HG03135 (cell line): ENCODE measurements around the gene LTBP2.

Source experiments
- ATAC-seq: cut with Tn5 transposase; IDR thresholded peaks from one replicate; pipeline ENCODE4 v1.9.1; 2021; ENCODE audit warnings: mild to moderate bottlenecking, moderate library complexity; ENCODE audit not compliant: unreplicated experiment

Gene LTBP2

DNA sequence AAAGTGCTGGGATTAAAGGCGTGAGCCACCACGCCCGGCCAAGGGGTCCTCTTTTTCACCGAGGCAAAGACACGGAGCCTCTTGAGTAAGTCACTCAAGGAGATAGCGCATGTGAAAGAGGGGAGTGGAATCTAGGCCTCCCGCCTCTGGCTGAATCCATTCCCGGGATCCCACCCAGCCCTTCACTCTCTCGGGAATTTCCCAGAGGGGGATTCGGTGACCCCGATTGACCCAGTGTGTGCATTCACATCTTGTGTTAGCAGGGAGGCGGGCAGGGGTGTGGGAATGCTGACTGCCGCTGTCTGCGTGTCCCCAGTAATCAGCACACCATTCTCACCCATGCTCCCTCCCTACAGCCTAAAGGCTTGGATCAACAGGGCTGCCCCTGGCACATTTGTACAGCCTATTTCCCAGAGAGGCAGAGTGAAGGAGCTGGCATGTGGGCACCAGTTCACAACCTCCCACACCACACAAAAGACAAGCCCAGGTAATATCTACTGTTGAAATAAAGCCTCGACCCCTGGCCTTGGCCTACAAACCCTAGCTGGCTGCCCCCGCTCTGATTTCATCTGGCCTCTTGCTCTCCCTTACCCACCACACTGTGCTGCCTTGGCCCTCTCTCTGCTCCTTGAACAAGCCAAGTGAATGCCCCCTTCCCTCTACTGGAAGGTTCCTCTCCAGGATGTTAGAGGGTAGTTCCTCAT is 1.3 kb upstream of the LTBP2 start:
- no peak for ATAC-seq

DNA sequence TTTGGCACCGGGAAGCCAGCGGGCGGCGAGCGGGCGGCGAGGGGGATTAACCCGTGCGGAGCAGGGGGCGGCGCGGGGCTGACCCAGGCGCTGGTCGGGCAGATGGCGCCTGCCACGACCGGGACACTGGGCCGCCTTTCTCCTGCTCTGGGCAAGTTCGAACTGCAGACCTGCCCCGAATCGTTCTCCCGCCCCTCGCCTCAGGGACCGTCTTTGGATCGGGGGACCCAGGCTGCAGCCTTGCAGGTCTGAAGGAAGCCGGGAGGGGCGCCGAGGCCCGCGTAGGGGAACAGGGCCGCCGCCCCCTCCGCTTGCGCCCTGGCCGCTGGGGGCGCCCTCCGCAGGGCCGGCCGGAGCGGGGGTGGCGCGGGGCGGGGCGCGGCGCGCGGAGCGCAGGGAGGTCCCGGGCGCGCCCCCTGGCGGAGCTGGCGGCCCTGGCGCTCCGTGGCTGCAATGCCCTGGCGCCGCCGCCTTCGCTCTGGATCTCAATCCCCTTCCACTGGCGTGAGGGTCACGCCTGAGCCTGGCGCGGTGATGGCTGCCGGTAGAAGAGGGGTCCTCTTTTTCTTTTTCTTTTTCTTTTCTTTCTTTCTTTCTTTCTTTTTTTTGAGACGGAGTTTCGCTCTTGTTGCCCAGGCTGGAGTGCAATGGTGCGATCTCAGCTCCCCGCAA is 449 bp upstream of the LTBP2 start:
- peak; percentile 73 for ATAC-seq

DNA sequence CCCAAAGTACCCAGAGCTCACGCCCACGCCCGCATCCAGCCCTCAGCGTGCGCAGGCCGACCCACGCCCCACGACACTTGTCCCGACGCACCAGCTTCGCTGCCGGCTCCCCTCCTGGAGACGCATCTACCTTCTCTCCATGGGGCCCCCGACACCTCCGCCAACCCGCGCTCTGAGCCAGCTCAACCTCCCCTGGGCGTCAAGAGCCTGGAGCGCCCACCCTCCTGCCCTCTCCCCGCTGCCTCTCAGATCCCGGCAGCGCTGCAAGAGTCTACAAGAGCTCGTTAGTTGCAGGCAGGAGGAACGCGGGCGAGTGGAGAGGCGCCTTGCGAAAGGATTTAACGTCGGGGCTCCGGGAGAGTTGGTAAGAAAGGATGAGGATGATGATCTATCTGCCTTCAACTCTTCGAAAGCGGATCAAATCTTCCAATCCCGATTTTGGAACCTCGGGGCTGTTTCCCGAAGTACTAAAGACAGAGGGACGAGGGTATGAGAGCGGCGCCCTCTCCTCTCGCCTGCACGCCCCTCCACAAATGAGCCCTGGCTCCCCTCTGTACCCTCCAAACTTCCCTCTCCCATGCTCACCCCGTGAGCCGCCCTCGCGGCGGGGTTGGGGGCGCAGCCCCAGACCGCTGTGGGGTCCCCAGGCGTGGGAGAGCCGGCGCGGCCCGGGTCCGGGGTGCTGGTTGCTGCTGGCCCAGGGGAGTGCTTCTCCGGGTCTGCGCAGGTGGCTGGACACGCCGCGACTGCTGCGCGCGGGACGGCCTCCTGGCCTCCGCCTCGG is 979 bp downstream of the LTBP2 start:
- no peak for ATAC-seq

DNA sequence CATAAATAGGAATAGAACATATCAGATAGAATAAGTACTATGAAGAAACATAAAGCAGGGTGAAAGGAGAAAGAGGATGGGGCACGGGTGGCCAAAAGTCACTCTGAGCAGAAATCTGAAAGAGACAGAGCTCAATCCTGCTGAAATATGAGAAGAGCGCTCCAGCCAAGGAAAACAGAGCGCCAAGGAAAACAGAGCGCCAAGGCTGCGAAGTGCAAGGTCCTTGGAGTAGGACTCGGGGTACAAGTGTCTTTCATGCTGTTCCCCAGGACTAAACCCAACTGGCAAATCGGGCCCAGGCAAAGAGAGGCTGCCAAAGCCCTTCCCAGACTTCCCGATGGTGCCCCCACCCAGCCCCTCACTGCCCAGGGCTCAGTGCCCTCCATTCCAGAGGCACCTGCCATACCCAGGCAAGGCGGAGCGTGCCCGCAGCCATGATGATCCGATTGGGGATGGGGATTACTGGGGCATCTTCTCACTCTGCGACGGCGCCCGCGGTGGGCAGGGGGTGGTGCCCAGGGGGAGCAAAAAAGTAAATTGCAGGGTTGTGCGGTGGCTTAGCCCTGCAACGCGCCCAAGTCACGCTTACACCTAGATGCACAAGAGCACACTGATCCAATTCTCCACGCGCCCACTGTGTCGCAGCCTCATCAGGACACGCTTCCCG is 1.7 kb downstream of the LTBP2 start:
- ATAC-seq: no peak

DNA sequence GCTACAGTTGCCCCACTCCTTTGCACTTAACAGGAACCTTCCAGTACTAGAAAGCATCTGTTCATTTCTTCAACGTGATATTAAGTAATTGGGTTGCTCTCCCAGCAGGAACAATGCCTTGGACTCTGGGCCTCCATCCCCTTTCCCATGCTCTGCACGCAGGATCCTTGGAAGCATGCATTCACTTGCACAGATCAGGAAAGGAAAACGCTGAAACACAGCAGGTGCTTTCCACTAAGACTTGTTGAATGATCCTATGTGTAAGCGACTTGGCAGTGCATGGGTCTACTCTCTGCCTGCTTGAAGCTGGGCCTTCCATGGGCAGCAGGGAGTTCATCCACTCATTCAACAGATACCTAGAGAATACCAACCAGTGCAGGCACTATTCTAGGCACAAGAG is 2.3 kb downstream of the LTBP2 start:
- ATAC-seq: no peak

DNA sequence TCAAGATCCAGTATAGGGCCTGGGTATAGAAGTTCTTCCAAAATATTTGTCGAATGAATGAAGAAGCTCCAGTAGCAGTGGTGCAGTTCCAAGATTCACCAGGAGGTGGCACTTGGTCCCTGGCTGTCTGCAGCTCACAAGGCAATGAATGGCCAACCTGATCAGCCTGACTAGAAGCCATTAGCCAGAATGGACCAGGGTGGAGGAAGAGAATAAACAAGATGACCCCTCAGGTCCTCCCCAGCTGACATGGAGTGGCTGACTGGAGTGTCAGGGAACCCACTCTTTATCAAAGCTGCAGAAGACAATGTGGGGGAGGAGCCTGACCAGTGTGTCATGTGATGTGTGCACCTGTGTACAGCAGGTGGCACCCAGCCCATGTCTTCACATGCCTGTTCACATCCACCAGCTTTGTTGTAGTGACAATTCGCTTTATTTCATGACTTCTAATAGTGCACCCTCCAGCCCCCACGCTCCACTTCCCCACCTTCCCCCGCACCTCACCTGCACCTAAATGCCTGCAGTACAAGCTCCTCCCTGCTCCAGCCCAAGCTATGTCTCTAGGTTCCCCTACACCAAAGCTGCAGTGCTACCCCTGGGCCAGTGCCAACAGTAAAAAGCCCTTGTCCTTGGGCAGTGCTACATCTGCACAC is 3.0 kb downstream of the LTBP2 start:
- no peak for ATAC-seq

DNA sequence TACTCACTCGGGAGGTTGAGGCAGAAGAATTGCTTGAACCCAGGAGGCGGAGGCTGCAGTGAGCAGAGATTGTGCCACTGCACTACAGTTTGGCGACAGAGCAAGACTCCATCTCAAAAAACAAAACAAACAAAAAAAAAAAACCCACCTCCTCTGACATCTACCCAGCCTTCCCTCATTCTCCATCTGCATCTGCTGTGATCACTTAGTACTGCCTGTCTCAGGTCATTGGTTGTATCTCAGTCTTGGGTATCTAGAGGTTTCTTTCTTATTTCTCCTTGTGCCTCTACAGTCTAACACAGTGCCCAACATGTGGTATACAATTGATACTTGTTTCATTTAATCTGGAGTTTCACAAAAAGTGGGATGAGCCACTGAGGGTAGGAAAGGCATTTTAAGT is 5.3 kb downstream of the LTBP2 start:
- no peak for ATAC-seq

DNA sequence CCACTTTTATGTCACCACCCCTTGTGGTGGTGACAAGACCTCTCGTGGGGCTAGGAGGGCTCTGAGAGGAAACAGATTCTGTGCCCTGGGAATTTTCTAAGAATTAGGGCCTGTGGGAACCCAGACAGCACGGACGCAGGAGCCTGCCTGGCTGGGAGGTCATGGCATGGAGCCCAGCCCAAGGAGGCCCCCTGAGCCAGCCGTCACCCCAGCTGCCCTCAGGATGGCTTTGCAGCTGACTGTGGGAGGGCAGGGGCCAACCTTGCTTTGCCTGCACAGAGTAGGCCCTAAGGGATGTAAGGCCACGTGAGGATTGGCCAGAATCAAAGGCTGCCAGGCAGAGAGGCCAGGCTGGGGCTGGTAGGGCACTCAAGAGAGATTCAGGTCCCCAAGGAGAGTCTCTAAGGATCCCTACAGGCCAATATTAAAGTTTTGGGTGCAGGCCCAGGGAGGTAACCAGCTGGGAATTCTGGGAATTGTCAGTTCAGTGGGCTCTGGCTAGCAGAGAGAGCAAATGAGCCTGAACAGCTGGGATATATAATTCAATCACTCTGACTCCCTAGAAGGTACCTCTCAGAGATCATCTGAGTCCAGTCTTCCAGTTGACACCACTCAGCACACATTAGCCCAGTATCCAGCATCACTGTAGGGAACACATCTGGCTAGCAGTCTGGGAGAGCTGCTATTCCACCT is 6.4 kb downstream of the LTBP2 start:
- ATAC-seq: no peak

DNA sequence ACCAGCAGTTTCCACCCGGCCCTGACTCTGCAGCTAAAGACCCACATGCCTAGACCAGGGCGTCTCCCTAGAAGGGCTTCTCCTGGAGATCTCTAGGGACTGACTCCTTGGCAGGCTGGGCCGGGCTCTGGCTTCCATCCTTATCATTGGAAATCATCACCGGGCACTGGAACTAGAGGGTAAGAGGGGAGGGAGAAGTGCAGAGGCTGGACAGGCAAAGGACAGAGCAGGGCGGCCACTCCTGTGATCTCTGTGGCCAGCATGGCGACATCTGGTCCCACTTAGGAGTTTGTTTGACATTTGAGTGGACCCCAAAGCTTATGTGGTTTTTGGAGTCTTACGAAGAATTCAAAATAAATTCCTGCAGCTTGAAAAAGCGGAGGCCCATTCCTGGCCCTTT is 7.1 kb downstream of the LTBP2 start:
- no peak for ATAC-seq

DNA sequence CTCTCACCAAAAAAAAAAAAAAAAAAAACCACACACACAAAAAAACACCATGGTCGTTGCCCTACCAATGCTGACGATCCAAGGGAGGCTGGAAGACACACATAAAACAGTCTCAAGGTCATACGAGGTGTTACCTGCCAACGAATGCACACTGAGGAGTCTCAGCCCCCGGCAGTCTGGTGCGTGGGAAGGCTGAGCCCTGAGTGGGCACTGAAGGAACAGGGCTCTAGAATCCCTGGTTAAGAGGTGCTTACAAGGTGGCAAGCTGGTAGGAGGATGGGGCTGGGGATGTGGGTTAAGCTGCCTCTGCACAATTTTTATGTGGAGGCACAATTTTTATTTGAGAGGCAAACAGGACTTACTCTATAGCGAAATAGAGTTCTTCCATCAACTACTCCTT is 7.9 kb downstream of the LTBP2 start:
- no peak for ATAC-seq

DNA sequence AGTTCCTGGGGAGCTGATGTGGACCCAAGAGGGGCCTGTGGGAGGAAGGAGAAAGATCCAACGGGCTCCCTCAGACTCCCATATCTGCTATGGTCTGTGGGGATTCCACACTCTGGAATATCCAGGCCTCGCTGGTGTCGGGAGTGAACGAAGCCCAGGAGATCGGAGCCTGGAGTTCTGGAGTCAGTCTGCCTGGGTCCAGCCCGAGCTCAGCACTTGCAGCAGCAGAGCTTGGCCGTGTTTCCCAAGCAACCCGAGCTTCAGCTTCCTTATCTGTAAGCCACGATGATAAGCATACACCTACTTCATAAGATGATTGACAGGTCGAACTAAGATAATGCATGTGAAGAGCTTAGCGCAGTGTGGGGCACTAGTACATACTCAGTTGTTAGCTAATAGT is 10.1 kb downstream of the LTBP2 start:
- ATAC-seq: no peak

DNA sequence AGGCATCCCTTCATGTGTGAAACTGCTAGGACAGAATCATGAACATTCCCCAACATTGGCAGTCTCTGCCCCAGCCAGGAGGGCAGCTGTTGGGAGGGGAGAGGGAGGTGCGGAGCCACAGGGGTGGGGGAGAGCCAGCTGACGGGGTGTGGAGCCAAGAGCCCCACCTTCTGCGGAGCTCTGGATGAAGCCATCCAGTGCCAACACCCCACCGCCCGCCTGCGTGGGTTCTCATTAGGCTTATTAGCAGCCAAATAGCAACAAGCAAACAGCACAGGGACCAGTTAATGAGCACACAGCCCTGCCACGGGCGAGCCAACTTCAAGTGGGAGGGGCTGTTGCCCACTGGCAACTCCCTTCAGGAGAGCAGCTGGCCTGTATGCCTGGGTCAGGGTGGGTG is 12.1 kb downstream of the LTBP2 start:
- ATAC-seq: no peak

DNA sequence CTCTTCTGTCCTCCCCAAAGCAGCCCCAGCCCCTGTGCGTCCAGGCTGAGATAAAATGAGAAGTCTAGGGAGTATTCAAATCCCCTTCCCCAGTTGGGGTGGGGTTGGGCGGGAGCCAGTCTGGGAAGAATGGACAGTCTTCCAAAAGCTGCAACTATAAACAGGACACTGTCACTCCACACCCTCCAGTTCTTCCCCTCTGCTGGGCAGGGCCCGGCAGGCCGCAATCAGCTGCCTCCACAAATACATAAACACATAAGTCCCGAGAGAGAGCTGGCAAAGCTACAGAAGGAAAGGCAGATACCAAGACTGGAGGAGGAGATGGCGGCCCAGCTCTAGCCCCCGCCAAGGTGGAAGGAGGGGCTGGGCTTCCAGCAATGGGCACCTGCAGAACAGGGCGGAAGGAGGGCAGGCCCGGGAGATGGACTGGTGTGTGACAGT is 12.7 kb downstream of the LTBP2 start:
- ATAC-seq: no peak

DNA sequence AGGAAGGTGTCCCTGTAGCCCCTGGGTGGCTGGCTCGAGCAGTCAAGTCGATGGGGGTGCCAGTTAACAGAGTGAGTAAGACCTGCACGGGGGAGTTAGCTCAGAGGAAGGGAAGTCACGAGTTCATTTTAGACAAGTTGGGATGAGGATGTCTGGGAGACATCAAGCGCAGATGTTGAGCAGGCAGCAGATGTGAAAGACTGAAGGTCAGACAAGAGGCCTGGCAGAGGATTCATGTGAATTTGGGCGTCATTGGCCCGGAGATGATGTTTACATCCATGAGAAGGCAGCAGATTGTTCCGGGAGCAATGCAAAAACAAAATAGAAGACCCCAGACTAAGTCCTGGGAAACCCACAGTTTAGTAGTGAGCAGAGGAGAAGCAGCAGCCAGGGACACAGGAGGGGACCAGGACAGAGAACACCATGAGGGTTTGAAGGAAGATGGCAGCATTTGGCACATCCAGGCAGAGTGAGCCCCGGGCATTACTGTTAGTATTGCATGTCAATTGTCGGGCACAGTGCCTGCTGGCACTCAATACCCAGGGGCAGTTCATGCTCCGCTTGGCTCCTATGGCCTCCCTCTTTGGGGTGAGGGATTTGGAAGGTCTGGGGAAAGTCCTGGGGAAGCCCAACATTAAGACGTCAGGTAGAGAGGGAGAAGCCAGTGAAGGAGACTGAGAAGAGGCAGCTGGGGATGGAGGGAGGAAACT is 15.1 kb downstream of the LTBP2 start:
- no peak for ATAC-seq

DNA sequence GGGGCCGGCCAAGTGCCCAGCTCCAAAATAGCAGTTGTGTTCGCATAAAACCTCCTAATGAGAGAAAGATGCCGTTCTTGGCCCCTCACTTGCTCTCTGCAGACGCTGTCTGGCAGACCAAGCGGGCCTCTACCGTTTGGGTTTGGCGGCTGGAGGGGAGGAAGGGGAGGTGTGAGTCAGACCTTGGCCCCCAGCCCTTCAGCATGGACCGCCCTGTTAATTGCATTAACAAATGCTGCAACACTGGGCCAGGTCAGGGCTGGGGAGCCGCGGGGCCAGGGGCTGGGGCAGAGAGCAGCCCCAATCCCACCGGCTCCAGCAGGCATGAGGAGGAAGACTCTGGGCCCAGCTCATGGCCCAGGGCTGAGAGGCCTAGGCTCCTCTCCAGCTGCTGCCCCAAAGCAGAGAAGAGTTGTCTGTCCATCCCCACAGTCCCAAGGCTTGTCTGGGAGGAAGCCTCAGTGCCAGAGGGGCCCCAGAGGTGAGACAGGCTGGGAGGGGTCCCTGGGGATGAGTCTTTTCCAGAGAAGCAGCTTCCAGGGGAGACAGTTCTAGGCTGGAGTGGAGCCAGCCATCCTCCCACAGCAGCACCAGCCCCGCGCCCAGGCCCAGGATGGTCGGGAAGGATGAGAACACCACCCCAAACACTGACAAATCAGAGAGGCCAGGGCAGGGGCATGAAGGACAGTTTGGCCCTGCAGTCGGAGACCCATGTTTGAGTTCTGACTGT is 16.9 kb downstream of the LTBP2 start:
- no peak for ATAC-seq

DNA sequence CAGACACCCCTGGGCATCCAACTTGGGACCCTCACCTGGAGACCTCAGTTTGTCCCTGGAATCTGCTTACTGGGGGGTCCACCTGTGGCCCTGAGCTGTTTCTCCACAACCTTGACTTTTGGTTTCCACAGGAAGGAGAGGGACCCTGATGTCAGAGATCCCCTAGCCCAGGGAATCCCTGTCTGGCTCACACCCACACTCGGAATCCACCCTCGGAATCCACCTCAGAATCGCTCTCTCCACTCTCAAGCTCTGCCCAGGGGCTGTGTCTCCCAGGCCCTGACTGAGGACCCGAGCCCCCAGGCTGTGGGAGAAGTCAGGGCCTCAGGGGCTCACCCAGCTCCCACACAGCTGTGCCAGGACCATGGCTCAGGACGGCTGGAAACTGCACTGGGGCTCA is 17.4 kb downstream of the LTBP2 start:
- ATAC-seq: no peak

DNA sequence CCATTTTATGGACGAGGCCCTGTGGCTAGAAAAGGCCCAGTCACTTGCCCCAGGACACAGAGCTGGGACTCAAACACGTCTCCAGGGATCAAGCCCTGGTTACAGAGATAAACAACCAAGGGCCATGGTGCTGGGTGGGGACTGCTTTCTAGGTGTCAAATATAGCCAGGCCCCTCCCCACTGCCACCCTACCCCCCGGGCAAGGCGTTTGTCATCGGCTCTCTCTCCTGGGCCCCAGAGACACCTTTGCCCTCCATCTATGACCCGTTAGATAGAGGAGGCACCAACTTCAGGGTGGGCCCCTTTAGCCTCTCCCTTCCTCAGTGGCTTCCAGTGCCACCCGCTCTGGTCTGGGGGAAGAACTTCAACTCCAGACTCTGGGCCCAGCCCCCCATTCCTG is 18.0 kb downstream of the LTBP2 start:
- ATAC-seq: no peak

DNA sequence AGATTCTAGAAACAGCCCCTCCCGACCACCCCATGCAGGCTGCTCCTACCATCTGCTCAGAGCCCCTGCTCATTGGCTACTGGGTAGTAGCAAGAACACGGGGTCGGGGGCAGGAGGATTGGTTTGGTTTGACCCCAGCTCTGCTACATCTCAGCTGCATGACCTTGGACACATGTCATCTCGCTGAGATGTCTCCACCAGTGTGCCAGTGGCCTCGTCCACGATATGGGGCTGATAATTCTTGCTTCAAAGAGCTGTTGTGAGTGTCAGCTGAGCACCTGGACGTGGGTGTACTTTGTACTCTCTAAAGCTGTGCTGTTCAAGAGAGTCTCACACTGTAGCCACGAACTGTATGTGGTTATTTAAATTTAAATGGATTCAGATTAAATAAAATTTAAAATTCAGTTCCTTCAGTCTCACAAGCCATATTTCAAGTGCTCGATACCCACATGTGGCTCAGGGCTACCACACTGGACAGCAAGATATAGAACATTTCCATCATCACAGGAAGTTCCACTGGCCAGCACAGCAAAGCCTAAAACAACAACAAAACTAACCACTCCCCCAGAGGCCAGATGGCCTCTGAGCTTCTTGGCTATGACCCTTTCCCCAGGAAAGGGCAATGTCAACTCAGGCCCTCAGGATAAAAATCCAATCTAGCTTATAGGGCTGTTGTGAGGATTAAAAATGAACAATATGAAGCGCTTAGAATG is 18.6 kb downstream of the LTBP2 start:
- ATAC-seq: no peak
